ENCODE data around the gene ZNF341.

Gene ZNF341

GRCh38 chr20:33822423-33822822 lies 90.6 kb downstream of the ZNF341 start:
- TF ChIP-seq CTCF (IDR thresholded peaks at IDR 0.05; ENCODE audit: control extremely low read depth, extremely low read depth, low read depth, missing control alignments), result no peak
- CTCF ChIA-PET, result interaction anchor here (0.9 to 1.6 kb wide), 2 partner anchors 11 to 37 kb away, joined by 3 read pairs; partner anchors contain the start of gene CHMP4B
- no peak for DNase-seq (ENCODE audit: extremely low spot score)
- POLR2A ChIA-PET, result no interaction called here

- TF ChIP-seq CTCF (IDR thresholded peaks at IDR 0.05; ENCODE audit: control extremely low read depth, extremely low read depth, low read depth, missing control alignments), result no peak
- ChIA-PET CTCF (interaction anchor here (1.6 kb wide), 1 partner anchor 12 kb away, joined by 3 read pairs; the partner anchor contains the start of gene CHMP4B), POLR2A (no interaction called here)
- DNase-seq (ENCODE audit: extremely low spot score), result no peak
Measured at GRCh38 chr20:33822991-33823390, 91.2 kb downstream of the ZNF341 start.

GRCh38 chr20:33824852-33825251 lies 93.1 kb downstream of the ZNF341 start:
- TF ChIP-seq CTCF (IDR thresholded peaks at IDR 0.05; ENCODE audit: control extremely low read depth, extremely low read depth, low read depth, missing control alignments), result no peak
- ChIA-PET POLR2A (no interaction called here), CTCF (interaction anchor here (1.4 to 4.0 kb wide), 5 partner anchors 11 to 245 kb away, joined by 4 to 21 read pairs (median 6); no protein-coding TSS in a partner anchor)
- DNase-seq (ENCODE audit: extremely low spot score), result no peak

- ChIA-PET POLR2A (no interaction called here), CTCF (interaction anchor here (1.0 to 4.0 kb wide), 11 partner anchors 10 to 244 kb away, joined by 3 to 21 read pairs (median 5); no protein-coding TSS in a partner anchor)
- DNase-seq (ENCODE audit: extremely low spot score), result no peak
- no peak for TF ChIP-seq CTCF (IDR thresholded peaks at IDR 0.05; ENCODE audit: control extremely low read depth, extremely low read depth, low read depth, missing control alignments)
Measured at GRCh38 chr20:33825340-33826269, 93.8 kb downstream of the ZNF341 start.

GRCh38 chr20:33826270-33826897 lies 94.6 kb downstream of the ZNF341 start:
- ChIA-PET CTCF (interaction anchor here (1.0 to 4.0 kb wide), 13 partner anchors 10 to 243 kb away, joined by 3 to 21 read pairs (median 5); partner anchors contain the start of gene ZNF341), POLR2A (no interaction called here)
- no peak for TF ChIP-seq CTCF (IDR thresholded peaks at IDR 0.05; ENCODE audit: control extremely low read depth, extremely low read depth, low read depth, missing control alignments)
- no peak for DNase-seq (ENCODE audit: extremely low spot score)

GRCh38 chr20:33827109-33827508 lies 95.3 kb downstream of the ZNF341 start:
- ChIA-PET POLR2A (no interaction called here), CTCF (interaction anchor here (1.2 to 4.0 kb wide), 9 partner anchors 9 to 95 kb away, joined by 3 to 21 read pairs (median 7); partner anchors contain the start of gene ZNF341)
- no peak for TF ChIP-seq CTCF (IDR thresholded peaks at IDR 0.05; ENCODE audit: control extremely low read depth, extremely low read depth, low read depth, missing control alignments)
- DNase-seq (ENCODE audit: extremely low spot score), result no peak
